Fibroblast of villous mesenchyme (primary cell): ENCODE data around the gene DTD1. TPM values are rescaled to one million over a fixed set of nuclear protein-coding genes. Genes with fewer than 3 reads are reported as not detected.

Source experiments
- DNase-seq: peaks from one replicate; pipeline ENCODE4 v3.0.0-alpha.2; 2010; ENCODE audit warnings: low read depth
- H3K4me3 ChIP-seq: 2 replicates; pipeline ENCODE4 v1.5.1; 2011; ENCODE audit warnings: low read depth, mild to moderate bottlenecking, low read length
- total RNA-seq: library from RNA; depleted of rRNA; stranded (reverse); fragments of >200 nt; gene quantifications from 2 replicates; pipeline ENCODE4 v1.2.3, GENCODE V29; 2012
- TF ChIP-seq, protein P1 (sequence below): IDR thresholded peaks from 2 replicates; pipeline ENCODE4 v1.5.1; 2012; ENCODE audit warnings: low read depth, mild to moderate bottlenecking, low read length; ENCODE audit not compliant: insufficient read depth

The DTD1 gene
- total RNA-seq, 1 donor: 47.1 TPM

DNA sequence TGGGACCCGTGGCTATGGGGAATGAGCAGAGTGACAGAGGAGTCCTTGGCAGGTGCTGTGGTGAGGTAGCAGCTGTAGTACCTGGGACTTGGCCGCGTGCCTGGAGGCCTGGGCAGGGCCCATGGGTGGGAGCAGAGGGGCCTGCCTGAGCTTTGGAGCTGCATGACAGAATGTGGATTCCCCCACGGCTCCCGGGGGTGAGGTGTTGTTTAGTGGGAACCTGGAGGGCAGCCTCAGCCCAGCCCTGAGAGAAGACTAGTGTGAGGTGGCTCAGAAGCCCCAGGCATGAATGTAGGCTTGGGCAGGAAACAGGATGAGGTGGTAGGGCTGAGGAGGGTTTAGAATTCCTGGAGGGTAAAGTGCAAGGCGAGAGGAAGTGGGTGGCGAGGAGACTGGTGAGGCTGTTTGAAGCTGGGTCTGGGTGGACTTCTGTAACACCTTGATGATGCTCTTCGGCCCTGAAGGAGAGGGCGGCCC lies 139.2 kb downstream of the DTD1 start:
- no peak for DNase-seq
- no peak overlapping the region for H3K4me3 ChIP-seq
- TF ChIP-seq, protein P1, sequence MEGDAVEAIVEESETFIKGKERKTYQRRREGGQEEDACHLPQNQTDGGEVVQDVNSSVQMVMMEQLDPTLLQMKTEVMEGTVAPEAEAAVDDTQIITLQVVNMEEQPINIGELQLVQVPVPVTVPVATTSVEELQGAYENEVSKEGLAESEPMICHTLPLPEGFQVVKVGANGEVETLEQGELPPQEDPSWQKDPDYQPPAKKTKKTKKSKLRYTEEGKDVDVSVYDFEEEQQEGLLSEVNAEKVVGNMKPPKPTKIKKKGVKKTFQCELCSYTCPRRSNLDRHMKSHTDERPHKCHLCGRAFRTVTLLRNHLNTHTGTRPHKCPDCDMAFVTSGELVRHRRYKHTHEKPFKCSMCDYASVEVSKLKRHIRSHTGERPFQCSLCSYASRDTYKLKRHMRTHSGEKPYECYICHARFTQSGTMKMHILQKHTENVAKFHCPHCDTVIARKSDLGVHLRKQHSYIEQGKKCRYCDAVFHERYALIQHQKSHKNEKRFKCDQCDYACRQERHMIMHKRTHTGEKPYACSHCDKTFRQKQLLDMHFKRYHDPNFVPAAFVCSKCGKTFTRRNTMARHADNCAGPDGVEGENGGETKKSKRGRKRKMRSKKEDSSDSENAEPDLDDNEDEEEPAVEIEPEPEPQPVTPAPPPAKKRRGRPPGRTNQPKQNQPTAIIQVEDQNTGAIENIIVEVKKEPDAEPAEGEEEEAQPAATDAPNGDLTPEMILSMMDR: no peak

DNA sequence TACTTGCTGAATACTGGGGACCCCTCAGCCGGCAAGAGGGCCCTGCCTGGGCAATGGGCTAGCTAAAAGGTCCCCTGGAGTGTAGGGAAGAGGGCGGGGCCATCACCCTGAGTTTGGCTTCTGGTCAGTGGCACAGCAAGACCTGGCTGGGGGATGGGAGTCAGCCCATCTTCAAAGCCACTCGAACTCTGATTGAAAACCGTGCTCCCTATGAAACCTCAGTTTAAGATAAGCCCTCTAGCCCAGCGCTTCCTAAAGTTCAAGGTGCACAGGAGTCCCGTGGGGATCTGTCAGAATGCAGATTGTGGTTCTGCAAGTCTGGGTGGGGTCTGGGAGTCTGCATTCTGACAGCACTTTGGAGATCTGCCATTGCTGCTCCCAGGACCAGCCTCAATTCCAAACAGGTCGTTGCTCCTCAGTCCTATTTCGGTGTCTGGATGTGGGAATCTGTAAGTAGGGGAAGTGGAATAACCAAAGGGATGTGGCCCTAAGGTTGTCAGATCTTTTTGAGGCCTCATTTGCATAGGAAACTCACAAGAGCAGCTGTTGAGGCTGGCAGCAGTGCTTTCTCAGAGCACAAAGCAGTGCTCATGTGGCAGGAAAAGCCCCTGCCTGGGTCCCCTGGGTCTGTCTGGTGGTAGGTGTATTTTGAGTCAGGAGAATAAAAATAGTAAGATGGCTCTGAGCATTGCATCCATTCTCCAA lies 140.5 kb downstream of the DTD1 start:
- TF ChIP-seq, protein P1: no peak
- no peak for DNase-seq
- H3K4me3 ChIP-seq: no peak overlapping the region

DNA sequence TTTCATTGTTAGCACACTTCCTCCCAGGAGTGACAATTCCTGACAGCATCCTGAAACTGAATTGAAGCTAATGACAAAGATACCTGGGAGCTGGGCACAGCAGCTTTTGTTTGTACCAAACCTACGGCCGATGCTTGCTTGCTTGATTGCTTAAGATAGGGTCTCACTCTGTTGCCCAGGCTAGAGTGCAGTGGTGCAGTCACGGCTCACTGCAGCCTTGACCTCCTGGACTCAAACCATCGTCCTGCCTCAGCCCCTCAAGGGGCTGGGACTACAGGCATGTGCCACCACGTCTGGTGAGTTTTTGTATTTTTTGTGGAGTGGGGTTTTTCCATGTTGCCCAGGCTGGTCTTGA lies 141.0 kb downstream of the DTD1 start:
- TF ChIP-seq, protein P1: no peak
- no peak overlapping the region for H3K4me3 ChIP-seq
- no peak for DNase-seq

DNA sequence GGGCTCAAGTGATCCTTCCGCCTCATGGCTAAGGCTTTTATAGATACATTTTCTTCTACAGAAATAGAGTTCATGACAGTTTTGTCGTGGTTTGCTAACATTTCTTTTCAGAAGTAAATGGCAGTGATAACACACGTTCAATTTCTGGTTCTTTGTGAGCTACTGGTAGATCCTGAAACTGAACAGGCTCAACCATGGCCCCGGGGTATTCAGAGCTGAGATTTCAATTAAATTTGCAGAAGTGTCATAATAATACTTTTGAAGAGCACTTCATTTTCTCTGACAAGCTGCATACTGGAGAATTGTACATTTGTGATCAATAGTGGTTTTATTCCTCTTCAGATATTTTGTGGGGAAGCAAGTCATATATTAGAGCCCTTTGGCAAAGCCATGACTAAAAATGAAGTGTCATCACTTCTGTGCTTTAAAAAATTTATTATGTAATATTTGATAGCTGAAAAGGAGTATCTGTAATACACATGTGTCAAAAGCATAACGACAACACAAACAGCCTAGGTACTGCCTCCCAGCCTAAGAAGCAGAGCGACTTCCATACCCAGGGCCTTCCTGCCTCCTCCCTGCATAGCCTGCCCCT lies 141.5 kb downstream of the DTD1 start:
- TF ChIP-seq, protein P1: no peak
- no peak overlapping the region for H3K4me3 ChIP-seq
- no peak for DNase-seq

DNA sequence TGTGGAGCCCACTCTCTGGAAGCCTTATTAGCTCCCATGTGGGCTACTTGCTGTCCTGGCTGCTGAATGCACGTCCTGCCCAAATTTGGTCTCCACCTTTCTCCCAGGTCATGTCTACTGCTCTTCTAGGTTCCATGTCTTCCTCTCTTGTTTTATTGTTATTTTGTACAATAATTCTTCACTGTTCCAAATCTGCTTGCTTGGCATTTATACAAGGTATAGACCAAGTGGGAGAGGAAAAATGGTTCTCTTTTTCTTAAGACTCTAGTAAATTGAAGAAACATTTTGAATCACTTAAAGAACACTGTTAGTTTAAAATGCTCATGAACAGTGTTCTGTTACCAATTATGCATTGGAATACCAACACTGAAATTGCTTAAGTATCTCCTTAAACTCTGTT lies 144.1 kb downstream of the DTD1 start:
- no peak overlapping the region for H3K4me3 ChIP-seq
- DNase-seq: no peak
- TF ChIP-seq, protein P1: no peak

DNA sequence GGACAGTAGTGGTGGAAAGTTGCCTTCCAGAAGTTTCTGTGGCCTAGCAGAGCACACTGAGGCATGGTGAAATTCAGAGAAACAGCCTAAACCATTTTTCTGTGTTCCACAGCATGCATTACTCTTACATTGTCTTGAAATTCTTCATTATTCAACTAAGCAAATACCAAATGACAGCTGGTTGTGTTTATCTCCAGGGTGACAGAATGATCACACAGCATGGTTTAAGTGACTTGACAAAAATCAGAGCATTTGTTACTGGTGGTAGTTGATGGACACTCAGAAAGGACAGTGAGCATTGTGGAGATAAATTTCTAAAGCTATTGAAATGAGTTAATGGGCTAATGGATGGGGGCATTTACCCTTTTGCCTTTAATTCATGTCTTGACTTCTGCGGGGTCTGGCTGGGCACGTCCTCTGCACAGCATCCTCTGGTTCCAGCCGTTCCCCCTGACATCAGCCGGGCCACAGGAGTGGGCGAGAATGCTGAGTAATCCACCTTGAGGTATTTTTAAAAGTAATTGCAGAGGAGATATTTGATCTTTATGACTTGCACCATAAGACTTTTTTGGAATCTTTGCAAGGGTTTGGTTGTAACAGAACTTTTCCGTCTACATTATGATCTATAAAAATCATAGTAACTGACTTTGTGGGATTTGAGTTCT lies 146.8 kb downstream of the DTD1 start:
- no peak for DNase-seq
- TF ChIP-seq, protein P1: no peak
- no peak overlapping the region for H3K4me3 ChIP-seq
